H9 (cell line): ENCODE measurements around the gene ZNF502. TPM values are rescaled to one million over a fixed set of nuclear protein-coding genes. Genes with fewer than 3 reads are reported as not detected.
"Not testable (repeated sequence)": the region's sequence is repeated elsewhere in the genome, so short reads cannot be mapped to it uniquely, and the experiment has no call there.

Experiments
- DNase-seq: peaks from one replicate; pipeline ENCODE4 v3.0.0-alpha.2; 2017
- H2AFZ ChIP-seq: one replicate; pipeline ENCODE4 v1.6.1; 2013; ENCODE audit warnings: mild to moderate bottlenecking, low read length, control low read depth, moderate library complexity
- H2AK5ac ChIP-seq: 2 replicates; pipeline ENCODE4 v1.6.1; 2013; ENCODE audit warnings: low read length, control low read depth, mixed read lengths; ENCODE audit not compliant: insufficient read length
- H2BK120ac ChIP-seq: one replicate; pipeline ENCODE4 v1.6.1; 2013; ENCODE audit warnings: low read depth, mild to moderate bottlenecking, low read length, control low read depth, inconsistent platforms; ENCODE audit not compliant: poor library complexity, severe bottlenecking
- H2BK12ac ChIP-seq: 2 replicates; pipeline ENCODE4 v1.6.1; 2013; ENCODE audit warnings: low read length, control low read depth, mixed read lengths, low read depth; ENCODE audit not compliant: insufficient read length
- H2BK15ac ChIP-seq: 2 replicates; pipeline ENCODE4 v1.6.1; 2013; ENCODE audit warnings: low read depth, low read length, control low read depth
- H2BK20ac ChIP-seq: one replicate; pipeline ENCODE4 v1.6.1; 2013; ENCODE audit warnings: low read depth, mild to moderate bottlenecking, low read length, control low read depth, inconsistent platforms; ENCODE audit not compliant: poor library complexity, severe bottlenecking
- H2BK5ac ChIP-seq: 2 replicates; pipeline ENCODE4 v1.6.1; 2013; ENCODE audit warnings: low read length, control low read depth, mixed read lengths; ENCODE audit not compliant: insufficient read length
- H3K14ac ChIP-seq: 2 replicates; pipeline ENCODE4 v1.6.1; 2013; ENCODE audit warnings: low read length, control low read depth; ENCODE audit not compliant: insufficient read depth
- H3K18ac ChIP-seq: 2 replicates; pipeline ENCODE4 v1.6.1; 2013; ENCODE audit warnings: low read depth, mild to moderate bottlenecking, mixed read lengths, low read length, control low read depth; ENCODE audit not compliant: insufficient read length
- H3K23ac ChIP-seq: 2 replicates; pipeline ENCODE4 v1.6.1; 2013; ENCODE audit warnings: low read length, control low read depth, mixed read lengths, low read depth; ENCODE audit not compliant: insufficient read length
- H3K23me2 ChIP-seq: 2 replicates; pipeline ENCODE4 v1.6.1; 2013; ENCODE audit warnings: low read depth, mild to moderate bottlenecking, mixed read lengths, low read length, control low read depth; ENCODE audit not compliant: insufficient read length, poor library complexity, severe bottlenecking
- H3K27ac ChIP-seq: 2 replicates; pipeline ENCODE4 v1.5.1; 2013; ENCODE audit warnings: low read length, control low read depth, mixed read lengths, low read depth; ENCODE audit not compliant: insufficient read length
- H3K27me3 ChIP-seq: 2 replicates; pipeline ENCODE4 v1.6.1; 2013; ENCODE audit warnings: low read length, control low read depth, inconsistent platforms; ENCODE audit not compliant: insufficient read depth
- H3K4ac ChIP-seq: 2 replicates; pipeline ENCODE4 v1.6.1; 2013; ENCODE audit warnings: low read depth, mild to moderate bottlenecking, control low read depth, inconsistent platforms, low read length, moderate library complexity
- H3K4me1 ChIP-seq: 2 replicates; pipeline ENCODE4 v1.6.1; 2013; ENCODE audit warnings: low read length, control low read depth, inconsistent platforms; ENCODE audit not compliant: insufficient read depth
- H3K4me2 ChIP-seq: 2 replicates; pipeline ENCODE4 v1.6.1; 2013; ENCODE audit warnings: low read length, control low read depth, mixed read lengths; ENCODE audit not compliant: insufficient read length, insufficient read depth
- H3K56ac ChIP-seq: 2 replicates; pipeline ENCODE4 v1.6.1; 2013; ENCODE audit warnings: low read depth, mild to moderate bottlenecking, mixed read lengths, low read length, control low read depth; ENCODE audit not compliant: insufficient read length
- H3K79me1 ChIP-seq: 2 replicates; pipeline ENCODE4 v1.6.1; 2013; ENCODE audit warnings: low read depth, mild to moderate bottlenecking, moderate library complexity, low read length, control low read depth, inconsistent platforms; ENCODE audit not compliant: insufficient read depth, poor library complexity, severe bottlenecking
- H3K79me2 ChIP-seq: 2 replicates; pipeline ENCODE4 v1.6.1; 2013; ENCODE audit warnings: low read length, control low read depth, inconsistent platforms; ENCODE audit not compliant: insufficient read depth
- H3K9ac ChIP-seq: 2 replicates; pipeline ENCODE4 v1.6.1; 2013; ENCODE audit warnings: low read length, control low read depth, mixed read lengths; ENCODE audit not compliant: insufficient read length; ENCODE audit errors: extremely low read depth
- H3K9me3 ChIP-seq: one replicate; pipeline ENCODE4 v1.6.1; 2013; ENCODE audit warnings: low read depth, low read length, inconsistent platforms; ENCODE audit not compliant: control insufficient read depth
- H3T11ph ChIP-seq: one replicate; pipeline ENCODE4 v1.6.1; 2013; ENCODE audit warnings: mild to moderate bottlenecking, low read length, control low read depth, inconsistent platforms
- H4K20me1 ChIP-seq: one replicate; pipeline ENCODE4 v1.6.1; 2013; ENCODE audit not compliant: control insufficient read depth, insufficient read length, insufficient read depth
- H4K5ac ChIP-seq: 2 replicates; pipeline ENCODE4 v1.6.1; 2013; ENCODE audit warnings: low read depth, mild to moderate bottlenecking, mixed read lengths, low read length, control low read depth; ENCODE audit not compliant: insufficient read length
- H4K8ac ChIP-seq: replicated peaks from 2 replicates; pipeline ENCODE4 v1.6.1; 2013; ENCODE audit warnings: low read length, control low read depth, mixed read lengths, low read depth; ENCODE audit not compliant: insufficient read length
- H4K91ac ChIP-seq: 2 replicates; pipeline ENCODE4 v1.6.1; 2013; ENCODE audit warnings: low read depth, mild to moderate bottlenecking, moderate library complexity, mixed read lengths, low read length, control low read depth; ENCODE audit not compliant: insufficient read length
- H3K27ac Mint-ChIP-seq, 3 experiments: 2 replicates in 2 of 3; 3 replicates in 1 of 3; pipeline ENCODE4 v1.8.0; 2020 to 2021; ENCODE audit warnings: mixed read lengths in 3 of 3, mild to moderate bottlenecking in 1 of 3, moderate library complexity in 1 of 3
- H3K27me3 Mint-ChIP-seq: 2 replicates; pipeline ENCODE4 v1.8.0; 2021; ENCODE audit warnings: low read depth, mild to moderate bottlenecking, moderate library complexity, mixed read lengths
- H3K36me3 Mint-ChIP-seq, 3 experiments: 2 replicates in 2 of 3; 3 replicates in 1 of 3; pipeline ENCODE4 v1.8.0; 2020 to 2021; ENCODE audit warnings: low read depth in 3 of 3, mixed read lengths in 3 of 3; ENCODE audit not compliant: insufficient read depth in 1 of 3
- H3K4me1 Mint-ChIP-seq, 2 experiments: 2 replicates each; pipeline ENCODE4 v1.8.0; 2020; ENCODE audit warnings: mixed read lengths in 2 of 2
- H3K4me3 Mint-ChIP-seq, 2 experiments: 2 replicates in 1 of 2; 3 replicates in 1 of 2; pipeline ENCODE4 v1.8.0; 2020 to 2021; ENCODE audit warnings: mild to moderate bottlenecking in 2 of 2, mixed read lengths in 2 of 2, moderate library complexity in 1 of 2
- H3K9me3 Mint-ChIP-seq, 2 experiments: 2 replicates in 1 of 2; 3 replicates in 1 of 2; pipeline ENCODE4 v1.8.0; 2020; ENCODE audit warnings: mild to moderate bottlenecking in 2 of 2, mixed read lengths in 2 of 2, moderate library complexity in 1 of 2
- WGBS: extraction: QIAGEN DNeasy Blood & Tissue Kit; methylation state at CpG from one replicate; pipeline ENCODE4 v1.1.7; 2013; ENCODE audit warnings: missing lambda C conversion rate, low lambda C conversion rate, mixed read lengths; ENCODE audit not compliant: insufficient read length; ENCODE audit errors: extremely low coverage; 5-methylcytosine and 5-hydroxymethylcytosine counted together
- total RNA-seq: library from RNA; stranded (reverse); gene quantifications from 2 replicates; pipeline ENCODE4 v1.2.1, GENCODE V29; 2021
- TF ChIP-seq, protein P1 (sequence below): fragments of 200-600 bp; sonication (generic); conservative IDR thresholded peaks from 3 replicates; pipeline ENCODE4 v1.8.0; 2021; ENCODE audit warnings: antibody characterized with exemption, mild to moderate bottlenecking

The ZNF502 gene
- total RNA-seq, 1 experiment from 2014 or later = not detected

GRCh38 chr3:44669760-44670159 is 42.7 kb upstream of the ZNF502 start:
- H4K91ac ChIP-seq = no peak overlapping the region
- H4K8ac ChIP-seq = no peak overlapping the region
- no peak overlapping the region for H2AFZ ChIP-seq
- TF ChIP-seq, protein P1, sequence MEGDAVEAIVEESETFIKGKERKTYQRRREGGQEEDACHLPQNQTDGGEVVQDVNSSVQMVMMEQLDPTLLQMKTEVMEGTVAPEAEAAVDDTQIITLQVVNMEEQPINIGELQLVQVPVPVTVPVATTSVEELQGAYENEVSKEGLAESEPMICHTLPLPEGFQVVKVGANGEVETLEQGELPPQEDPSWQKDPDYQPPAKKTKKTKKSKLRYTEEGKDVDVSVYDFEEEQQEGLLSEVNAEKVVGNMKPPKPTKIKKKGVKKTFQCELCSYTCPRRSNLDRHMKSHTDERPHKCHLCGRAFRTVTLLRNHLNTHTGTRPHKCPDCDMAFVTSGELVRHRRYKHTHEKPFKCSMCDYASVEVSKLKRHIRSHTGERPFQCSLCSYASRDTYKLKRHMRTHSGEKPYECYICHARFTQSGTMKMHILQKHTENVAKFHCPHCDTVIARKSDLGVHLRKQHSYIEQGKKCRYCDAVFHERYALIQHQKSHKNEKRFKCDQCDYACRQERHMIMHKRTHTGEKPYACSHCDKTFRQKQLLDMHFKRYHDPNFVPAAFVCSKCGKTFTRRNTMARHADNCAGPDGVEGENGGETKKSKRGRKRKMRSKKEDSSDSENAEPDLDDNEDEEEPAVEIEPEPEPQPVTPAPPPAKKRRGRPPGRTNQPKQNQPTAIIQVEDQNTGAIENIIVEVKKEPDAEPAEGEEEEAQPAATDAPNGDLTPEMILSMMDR = no peak
- no CpG with 5 or more reads among the region's 6 CpGs for WGBS
- no peaks in the 10 kb centered on the region for H3K9me3 ChIP-seq
- H3T11ph ChIP-seq = no peak overlapping the region
- H3K27ac ChIP-seq = no peak overlapping the region
- H3K18ac ChIP-seq = no peak overlapping the region
- no peak overlapping the region for H3K23ac ChIP-seq
- H2BK120ac ChIP-seq = no peak overlapping the region
- H3K4ac ChIP-seq = no peak overlapping the region
- no peaks in the 10 kb centered on the region for H3K79me2 ChIP-seq
- no peak overlapping the region for H3K56ac ChIP-seq
- Mint-ChIP-seq H3K9me3 (peaks cover 21 to 25% of the 10 kb centered on the region in 2 experiments), H3K27me3 (peaks cover 4% of the 10 kb centered on the region), H3K4me3 (no peak overlapping the region), H3K27ac (peak overlapping the region in 2 of 3 experiments; percentile 13 to 78; a peak in 2 of 7 replicates), H3K4me1 (no peaks in the 10 kb centered on the region), H3K36me3 (peaks cover 10 to 21% (median 17%) of the 10 kb centered on the region in 3 experiments; a peak in 6 of 7 replicates)
- no peaks in the 10 kb centered on the region for H3K23me2 ChIP-seq
- DNase-seq = no peak
- H3K9ac ChIP-seq = no peak overlapping the region
- H2BK5ac ChIP-seq = no peak overlapping the region
- no peak overlapping the region; the same call in 1 of the 2 replicates for H3K14ac ChIP-seq
- H3K27me3 ChIP-seq = no peaks in the 10 kb centered on the region
- no peaks in the 10 kb centered on the region for H3K4me1 ChIP-seq
- H2BK12ac ChIP-seq = no peak overlapping the region
- no peaks in the 10 kb centered on the region for H3K79me1 ChIP-seq
- H4K20me1 ChIP-seq = no peaks in the 10 kb centered on the region
- no peak overlapping the region for H2AK5ac ChIP-seq
- no peak overlapping the region for H4K5ac ChIP-seq
- H3K4me2 ChIP-seq = no peak overlapping the region
- H2BK20ac ChIP-seq = no peak overlapping the region
- H2BK15ac ChIP-seq = no peak overlapping the region

- H2BK15ac ChIP-seq, H2AFZ ChIP-seq, H3K79me1 ChIP-seq, H2AK5ac ChIP-seq, H4K8ac ChIP-seq, H3K27ac Mint-ChIP-seq, H3K56ac ChIP-seq, H3K4me3 Mint-ChIP-seq, DNase-seq, H3K23me2 ChIP-seq, H2BK5ac ChIP-seq, H4K91ac ChIP-seq, H2BK12ac ChIP-seq, H3K27me3 Mint-ChIP-seq, H3K4me2 ChIP-seq, H3K23ac ChIP-seq, H3K4me1 Mint-ChIP-seq, H2BK120ac ChIP-seq, H3T11ph ChIP-seq, H3K27ac ChIP-seq, H3K4me1 ChIP-seq, H2BK20ac ChIP-seq, H3K18ac ChIP-seq, H3K14ac ChIP-seq, H3K9me3 ChIP-seq, H4K5ac ChIP-seq, H4K20me1 ChIP-seq, H3K27me3 ChIP-seq, H3K79me2 ChIP-seq, H3K4ac ChIP-seq, H3K9ac ChIP-seq: not testable (repeated sequence)
- Mint-ChIP-seq H3K36me3 (peaks cover 10 to 15% (median 11%) of the 10 kb centered on the region in 3 experiments; a peak in 6 of 7 replicates), H3K9me3 (peaks cover 19 to 20% of the 10 kb centered on the region in 2 experiments)
- no CpG with 5 or more reads among the region's 8 CpGs for WGBS
These were observed 39.0 kb upstream of the ZNF502 start for GRCh38 chr3:44673466-44673865.
